ENCODE data around the gene CAMKV. TPM values are rescaled to one million over a fixed set of nuclear protein-coding genes. Genes with fewer than 3 reads are reported as not detected.

The CAMKV gene
- total and polyA plus RNA-seq, 2 of the 8 experiments (the other 6 are each of a cell fraction or from before 2014, with no cell fraction given): 56.3 to 66.4 TPM

DNA sequence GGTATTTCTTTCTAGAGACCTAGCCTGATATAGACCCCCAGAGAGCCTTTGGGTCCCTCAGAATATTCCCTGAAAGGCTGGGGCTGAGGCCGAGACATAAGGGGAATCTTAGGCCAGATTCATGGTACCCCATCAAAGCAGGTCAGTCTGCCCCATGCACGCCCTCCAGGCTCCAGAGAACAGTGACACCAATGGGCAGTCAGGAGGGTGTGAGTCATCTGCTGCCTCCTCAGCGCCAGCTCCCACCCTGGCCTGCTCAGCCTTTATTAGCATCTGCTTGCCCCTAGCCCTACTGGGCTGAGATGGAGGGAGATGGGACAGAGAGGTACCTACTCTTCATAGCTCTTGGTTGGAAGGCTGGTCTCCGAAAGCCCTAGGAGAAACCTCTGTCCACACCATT is 14.3 kb upstream of the CAMKV start:
- H3K18ac ChIP-seq (ENCODE audit: extremely low read depth, low read length): no peak overlapping the region
- FAIRE-seq (no peak), DNase-seq (ENCODE audit: low read depth in 1 of 2, low spot score in 2 of 2) (no peak)
- H3K36me3 ChIP-seq (ENCODE audit: control insufficient read depth in 2 of 4, insufficient read depth in 4 of 4, low read length in 3 of 4): no peaks in the 10 kb centered on the region
- H3K14ac ChIP-seq (ENCODE audit: insufficient read length): no peak overlapping the region
- no peaks in the 10 kb centered on the region for H3K79me2 ChIP-seq (ENCODE audit: control insufficient read depth in 1 of 2, insufficient read depth in 2 of 2, low read length in 2 of 2)
- 84% methylated on average over 4 of the region's 4 CpGs; no CpG with 5 or more reads in 1 of the 2 experiments for WGBS, 2 experiments (ENCODE audit: extremely low coverage in 1 of 2, insufficient coverage in 1 of 2, insufficient read length in 1 of 2, insufficient replicate concordance in 2 of 2, low coverage in 1 of 2, low lambda C conversion rate in 2 of 2, missing lambda C conversion rate in 1 of 2)
- H4K5ac ChIP-seq (ENCODE audit: insufficient read length, low read depth, low read length): no peak overlapping the region
- POLR2A ChIA-PET (ENCODE audit: partially characterized antibody): interaction anchor here (0.7 to 16.1 kb wide), 7 partner anchors 8 to 29 kb away, joined by 3 to 149 read pairs (median 4); partner anchors contain the start of genes CAMKV, MST1R and TRAIP
- no peak overlapping the region for H3K56ac ChIP-seq (replicated peaks; ENCODE audit: insufficient read length, low read depth, low read length)
- no peaks in the 10 kb centered on the region for H3K27me3 ChIP-seq (replicated peaks in 1 of 4; ENCODE audit: control insufficient read depth in 3 of 4, extremely low read depth in 1 of 4, insufficient read depth in 3 of 4, low read length in 3 of 4)
- no peak overlapping the region for H2BK5ac ChIP-seq (ENCODE audit: low read depth, low read length)
- H2AK5ac ChIP-seq (ENCODE audit: low read depth, low read length): no peak overlapping the region
- no peak overlapping the region for H2BK20ac ChIP-seq (ENCODE audit: low read length)
- CTCF ChIA-PET (ENCODE audit: partially characterized antibody): interaction anchor here (1.5 to 10.1 kb wide), 6 partner anchors 12 to 43 kb away, joined by 4 to 89 read pairs (median 15); partner anchors contain the start of gene CAMKV
- no peak overlapping the region for H3K27ac ChIP-seq (ENCODE audit: low read depth, low read length)
- H4K20me1 ChIP-seq (replicated peaks in 1 of 2; ENCODE audit: control insufficient read depth in 1 of 2, insufficient read depth in 2 of 2, low read length in 2 of 2): no peaks in the 10 kb centered on the region
- H2AFZ ChIP-seq (ENCODE audit: low read length): no peak overlapping the region
- no peak overlapping the region for H2BK15ac ChIP-seq (ENCODE audit: low read length)
- H3K4ac ChIP-seq (replicated peaks; ENCODE audit: insufficient read length, low read depth, low read length): no peak overlapping the region
- no peak overlapping the region for H3K4me3 ChIP-seq (ENCODE audit: extremely low read depth in 1 of 4, insufficient read depth in 2 of 4, low read depth in 3 of 4, low read length in 4 of 4)
- TF ChIP-seq BACH1 (IDR thresholded peaks at IDR 0.05; ENCODE audit: low read length): no peak
- TF ChIP-seq EGR1 (IDR thresholded peaks at IDR 0.05; ENCODE audit: borderline replicate concordance, low read depth, low read length): no peak
- TF ChIP-seq SIX5 (IDR thresholded peaks at IDR 0.05; ENCODE audit: low read depth, low read length): no peak
- TF ChIP-seq PHF8 (conservative IDR thresholded peaks at IDR 0.05; ENCODE audit: low read depth, low read length): no peak
- TF ChIP-seq, protein P1, sequence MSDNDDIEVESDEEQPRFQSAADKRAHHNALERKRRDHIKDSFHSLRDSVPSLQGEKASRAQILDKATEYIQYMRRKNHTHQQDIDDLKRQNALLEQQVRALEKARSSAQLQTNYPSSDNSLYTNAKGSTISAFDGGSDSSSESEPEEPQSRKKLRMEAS (IDR thresholded peaks at IDR 0.05): no peak
- no peak for TF ChIP-seq ZNF274 (IDR thresholded peaks at IDR 0.05; ENCODE audit: borderline replicate concordance, extremely low read depth, low read length)
- no peak for TF ChIP-seq ATF2 (IDR thresholded peaks at IDR 0.05; ENCODE audit: low read length)
- TF ChIP-seq JUND (IDR thresholded peaks at IDR 0.05; ENCODE audit: low read length): no peak
- no peak overlapping the region for H2BK12ac ChIP-seq (ENCODE audit: low read depth, low read length)
- no peak overlapping the region for H4K8ac ChIP-seq (ENCODE audit: extremely low read depth, insufficient read depth, low read length)
- peaks cover 10 to 22% (median 17%) of the 10 kb centered on the region in 4 experiments for H3K4me1 ChIP-seq (replicated peaks in 1 of 4; ENCODE audit: control insufficient read depth in 3 of 4, insufficient read depth in 4 of 4, low read length in 3 of 4)
- no peaks in the 10 kb centered on the region for H3K79me1 ChIP-seq (ENCODE audit: low read depth, low read length)
- H3K9me3 ChIP-seq (ENCODE audit: insufficient read depth in 2 of 2, low read depth in 1 of 2, low read length in 1 of 2): no peaks in the 10 kb centered on the region
- no peak overlapping the region for H2BK120ac ChIP-seq (replicated peaks; ENCODE audit: low read depth, low read length)
- no peaks in the 10 kb centered on the region for H3K23me2 ChIP-seq (ENCODE audit: low read depth, low read length)
- no peak overlapping the region for H3K9ac ChIP-seq (replicated peaks in 1 of 4; ENCODE audit: extremely low read depth in 1 of 4, low read depth in 3 of 4, low read length in 3 of 4)
- no peak overlapping the region for H3K4me2 ChIP-seq (ENCODE audit: insufficient read depth in 1 of 2, low read depth in 2 of 2, low read length in 2 of 2)
- H3K23ac ChIP-seq (ENCODE audit: insufficient read length): no peak overlapping the region
- H4K91ac ChIP-seq (replicated peaks; ENCODE audit: insufficient read length, low read length): no peak overlapping the region
